Posterior cingulate gyrus (tissue), 11 donors: Measurements from ENCODE around the gene ACOT12.
A peak's percentile ranks its signal among the peaks of the same experiment; 100 is the strongest.
"Not testable (repeated sequence)": the region's sequence is repeated elsewhere in the genome, so short reads cannot be mapped to it uniquely, and the experiment has no call there.

Experiments used
- DNase-seq, 10 donors: peaks; one replicate each; pipeline versions ENCODE4 v3.0.0 to v3.0.0-alpha.2; 2020 to 2021; ENCODE audit warnings: mixed read lengths in 3 of 10
- intact Hi-C: fragments of 100-400 bp; cut with DNase I; formaldehyde crosslinking; loops from one replicate; pipeline ENCODE4 v1.15.1; 2023

The ACOT12 gene

DNA sequence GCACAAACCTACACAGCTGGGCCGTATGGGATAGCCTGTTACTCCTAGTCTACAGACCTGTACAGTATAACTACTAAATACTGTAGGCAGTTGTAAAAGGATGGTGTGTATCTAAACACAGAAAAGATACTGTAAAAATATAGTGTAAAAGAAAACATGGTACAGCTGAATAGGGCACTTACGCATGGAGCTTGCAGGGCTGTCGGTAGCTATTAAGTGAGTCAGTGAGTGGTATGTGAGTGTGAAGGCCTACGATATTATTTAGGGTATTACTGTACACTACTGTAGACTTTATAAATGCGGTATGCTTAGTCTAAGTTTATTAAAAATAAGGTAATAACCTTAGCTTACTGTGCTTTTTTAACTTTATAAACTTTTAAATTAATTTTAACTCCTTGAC, 91.3 kb downstream of the ACOT12 start:
- no peak for DNase-seq
- intact Hi-C loops: loop anchor here (5.0 to 10.0 kb wide), 2 partner anchors 65 to 898 kb away; partner anchors contain the start of gene ZFYVE16

DNA sequence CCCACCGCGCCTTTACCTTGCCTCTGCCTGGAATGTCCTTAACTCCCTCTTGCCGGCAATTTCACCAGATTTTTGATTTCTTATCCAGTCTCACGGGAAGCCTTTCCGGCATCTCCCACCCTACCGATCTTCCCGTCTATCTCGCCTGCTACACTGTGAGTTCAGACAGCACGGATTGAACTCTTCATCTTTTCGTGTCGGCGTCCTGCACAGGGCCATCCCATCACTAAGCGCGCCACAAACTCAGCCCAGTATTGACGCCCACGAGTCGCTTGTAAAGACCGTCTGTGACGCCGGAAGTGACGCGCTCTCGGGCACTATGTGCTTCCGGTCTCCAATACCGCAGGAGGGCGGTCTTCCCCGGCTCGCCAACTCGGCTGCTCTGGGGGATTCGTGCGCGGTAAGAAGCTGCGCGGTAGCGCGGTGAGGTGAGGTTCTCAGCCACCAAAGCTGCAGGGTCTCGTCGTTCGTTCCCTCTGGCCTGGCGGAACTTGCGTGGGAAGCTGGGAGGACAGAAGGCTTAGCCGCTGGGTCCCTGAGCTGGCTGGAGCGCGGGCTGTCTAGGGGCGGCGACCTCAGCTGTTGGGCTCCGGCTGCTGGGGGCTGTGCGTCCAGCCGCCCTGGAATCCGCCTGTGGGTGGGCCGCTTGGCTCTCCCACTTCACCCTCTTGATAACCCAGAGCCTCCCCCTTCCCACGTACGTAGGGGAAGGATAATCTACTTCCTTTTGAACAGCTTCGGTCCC, 92.5 kb downstream of the ACOT12 start, which contains the start of gene ZCCHC9:
Gene ZCCHC9, plus strand, starts transcription at position 317 of the 745 bp plus-strand sequence. CDS start 3,171 bp downstream, outside the sequence.
- intact Hi-C loops: loop anchor here (5.0 to 10.0 kb wide), 2 partner anchors 64 to 897 kb away; partner anchors contain the start of gene ZFYVE16
- peak; percentile 88 to 99 (median 92) for DNase-seq

DNA sequence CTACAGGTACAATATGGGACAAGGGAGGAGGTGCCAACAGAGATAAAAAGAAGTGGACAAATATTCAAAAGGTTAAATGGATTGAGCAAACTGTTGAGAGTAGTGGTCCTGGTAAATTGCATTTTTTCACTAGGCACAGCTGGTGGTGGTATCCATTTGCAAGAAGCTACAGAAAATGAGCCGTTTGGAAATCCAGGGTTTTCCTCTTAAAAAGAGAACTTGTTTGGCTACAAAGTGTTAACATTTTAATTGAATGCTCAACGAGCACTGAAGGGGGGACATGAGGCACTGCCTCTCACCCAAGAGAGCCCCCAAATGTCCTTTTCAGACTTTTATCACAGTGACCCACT, 93.0 kb downstream of the ACOT12 start:
- no peak for DNase-seq
- intact Hi-C loops: loop anchor here (5.0 to 10.0 kb wide), 2 partner anchors 64 to 896 kb away; partner anchors contain the start of gene ZFYVE16

DNA sequence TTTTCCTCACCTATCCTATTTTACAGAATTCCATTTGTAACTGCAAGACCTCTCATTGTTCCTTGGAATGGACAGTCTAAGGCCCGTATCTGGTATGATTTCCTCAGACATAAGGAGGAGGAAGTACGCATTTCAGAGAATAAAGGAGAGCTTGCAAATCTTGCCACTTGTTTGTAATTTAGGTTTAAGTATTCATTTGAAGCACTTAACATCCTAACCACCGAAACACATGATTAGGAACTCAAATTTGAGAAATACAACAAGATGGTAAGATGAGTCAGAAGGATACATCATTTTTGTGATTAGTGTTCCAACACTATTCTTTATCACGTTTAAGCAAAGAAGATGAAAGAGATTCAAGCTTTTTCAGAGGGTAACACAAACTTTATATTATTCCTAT, 96.4 kb downstream of the ACOT12 start:
- intact Hi-C loops: no loop called here
- no peak for DNase-seq

DNA sequence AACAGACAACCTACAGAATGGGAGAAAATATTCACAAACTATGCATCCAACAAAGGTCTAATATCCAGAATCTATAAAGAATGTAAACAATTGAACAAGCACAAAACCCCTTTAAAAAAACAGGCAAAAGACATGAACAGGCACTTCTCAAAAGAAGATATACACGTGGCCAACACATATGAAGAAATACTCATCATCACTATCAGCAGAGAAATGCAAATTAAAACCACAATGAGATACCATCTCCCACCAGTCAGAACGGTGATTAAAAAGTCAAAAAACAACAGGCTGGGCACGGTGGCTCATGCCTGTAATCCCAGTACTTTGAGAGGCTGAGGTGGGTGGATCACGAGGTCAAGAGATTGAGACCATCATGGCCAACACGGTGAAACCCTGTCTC, 99.9 kb downstream of the ACOT12 start:
- DNase-seq, intact Hi-C loops: not testable (repeated sequence)

DNA sequence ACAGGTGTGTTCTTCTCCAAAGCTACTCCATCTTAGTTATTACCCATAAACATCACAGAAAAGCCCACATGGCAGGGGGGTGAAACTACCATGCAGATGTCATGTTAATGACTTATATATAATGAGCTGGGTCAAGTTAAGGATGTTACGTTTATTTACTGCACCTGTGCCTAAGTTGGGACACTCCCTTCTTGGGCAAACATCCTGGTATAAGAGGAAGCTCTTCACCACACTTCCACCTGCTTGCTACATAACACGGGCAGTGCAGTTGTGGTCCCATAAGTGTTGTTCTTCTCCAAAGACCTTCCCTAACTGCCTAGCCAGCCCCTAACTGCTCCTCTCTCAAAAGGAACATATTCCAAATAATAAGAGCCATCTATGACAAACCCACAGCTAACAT, 101.8 kb downstream of the ACOT12 start:
- no peak for DNase-seq
- intact Hi-C loops: no loop called here

DNA sequence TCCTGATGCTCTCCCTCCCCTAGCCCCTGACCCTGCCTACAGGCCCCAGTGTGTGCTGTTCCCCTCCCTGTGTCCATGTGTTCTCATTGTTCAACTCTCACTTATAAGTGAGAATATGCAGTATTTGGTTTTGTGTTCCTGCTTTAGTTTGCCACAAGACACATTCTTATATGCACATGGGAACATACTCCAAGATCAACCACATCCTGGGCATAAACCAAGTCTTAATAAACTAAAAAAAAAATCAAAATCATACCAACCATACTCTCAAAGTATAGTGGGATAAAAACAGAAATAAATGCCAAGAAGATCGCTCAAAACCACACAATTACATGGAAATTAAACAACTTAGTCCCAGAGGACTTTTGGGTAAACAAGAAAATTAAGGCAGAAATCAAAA, 103.8 kb downstream of the ACOT12 start:
- no peak for DNase-seq
- intact Hi-C loops: no loop called here

DNA sequence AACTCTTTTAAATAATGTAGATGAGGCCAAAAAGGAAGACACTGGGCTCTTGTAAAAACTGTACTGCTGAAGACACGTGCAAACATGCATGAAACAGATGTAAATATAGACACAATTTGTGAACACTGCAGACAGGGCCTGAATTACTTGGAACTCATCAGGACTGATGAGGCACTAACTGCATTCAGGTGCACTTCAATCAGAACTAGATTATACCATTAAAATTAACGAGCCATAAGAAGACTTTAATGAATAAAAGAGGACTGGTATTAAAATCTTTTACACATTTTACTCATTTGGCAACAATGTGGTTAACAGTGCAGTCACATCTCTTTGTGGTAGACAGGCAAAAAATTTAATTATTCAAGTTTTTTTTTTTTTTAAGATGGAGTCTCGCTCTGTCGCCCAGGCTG, 105.9 kb downstream of the ACOT12 start:
- intact Hi-C loops: no loop called here
- DNase-seq: no peak

DNA sequence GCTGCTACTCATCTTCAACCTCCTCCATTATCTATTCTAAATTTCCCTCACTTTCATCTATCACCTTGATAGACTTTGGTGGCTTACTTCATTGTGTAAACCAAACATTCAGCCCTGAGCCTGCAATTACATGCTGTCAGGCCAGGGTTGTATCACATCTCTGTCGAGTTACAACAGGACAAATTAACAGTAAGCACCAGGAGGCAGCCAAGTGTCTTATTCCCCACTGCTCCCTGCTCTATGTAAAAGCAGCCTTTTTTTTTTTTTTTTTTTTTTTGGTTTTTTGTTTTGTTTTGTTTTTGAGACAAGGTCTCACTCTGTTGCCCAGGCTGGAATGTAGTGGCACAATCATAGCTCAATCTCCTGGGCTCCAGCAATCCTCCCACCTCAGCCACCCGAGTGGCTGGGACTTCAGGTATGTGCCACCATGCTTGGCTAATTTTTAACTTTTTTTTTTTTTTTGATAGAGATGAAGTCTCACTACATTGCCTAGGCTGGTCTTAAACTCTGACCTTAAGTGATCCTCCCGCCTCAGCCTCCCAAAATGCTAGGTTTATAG, 107.8 kb downstream of the ACOT12 start:
- peak in 1 of 10 donors; percentile 40 for DNase-seq
- intact Hi-C loops: no loop called here

DNA sequence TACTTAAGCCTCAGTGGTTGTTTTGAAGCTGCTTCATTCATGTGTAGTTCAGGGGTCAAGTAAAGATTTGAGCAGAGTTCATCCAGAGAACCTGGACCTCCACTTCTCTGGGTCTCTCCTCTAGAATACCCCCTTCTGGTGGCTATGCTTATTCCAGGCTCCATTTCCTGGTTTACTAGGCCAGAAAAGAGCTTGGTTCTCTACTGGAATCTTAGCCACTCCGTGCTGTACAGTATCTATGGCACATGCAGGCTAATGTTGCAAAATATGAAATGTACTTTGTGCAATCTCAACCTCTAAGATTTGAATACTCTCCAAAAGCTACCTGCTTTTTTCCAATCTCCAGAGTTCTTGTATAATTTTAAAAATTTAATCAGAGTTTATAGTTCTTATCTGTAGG, 110.0 kb downstream of the ACOT12 start:
- DNase-seq: no peak
- intact Hi-C loops: no loop called here
